Sigmoid colon (tissue), 7 donors: ENCODE results near the gene STRBP. TPM values are rescaled to one million over a fixed set of nuclear protein-coding genes. Genes with fewer than 3 reads are reported as not detected.

ENCODE experiments used
- DNase-seq: peaks from one replicate; pipeline ENCODE4 v3.0.0-alpha.2; 2019
- H3K27ac ChIP-seq, 4 donors: fragments of 200-600 bp; sonication (generic); one replicate each; pipeline ENCODE4 v1.5.1; 2016 to 2019; ENCODE audit warnings: mild to moderate bottlenecking in 1 of 4
- H3K27me3 ChIP-seq, 3 donors: fragments of 200-600 bp; sonication (generic); one replicate each; pipeline ENCODE4 v1.5.1; 2019; ENCODE audit warnings: mild to moderate bottlenecking in 1 of 3
- H3K36me3 ChIP-seq, 4 donors: fragments of 200-600 bp; sonication (generic); one replicate each; pipeline ENCODE4 v1.5.1; 2016 to 2019
- H3K4me1 ChIP-seq, 4 donors: fragments of 200-600 bp; sonication (generic); one replicate each; pipeline ENCODE4 v1.5.1; 2017 to 2019
- H3K4me3 ChIP-seq, 4 donors: fragments of 200-600 bp; sonication (generic); one replicate each; pipeline ENCODE4 v1.5.1; 2017 to 2019; ENCODE audit warnings: mild to moderate bottlenecking in 2 of 4, moderate library complexity in 1 of 4
- H3K9me3 ChIP-seq, 4 donors: fragments of 200-600 bp in 3 of 4; sonication (generic) in 3 of 4; one replicate each; pipeline versions ENCODE4 v1.5.1 to v1.6.1; 2013 to 2019
- CTCF ChIP-seq, 4 experiments: fragments of 450-650 bp in 3 of 4; fragments of 200-600 bp in 1 of 4; IDR thresholded peaks; one replicate each; pipeline ENCODE4 v1.5.1; 2016 to 2019; ENCODE audit warnings: antibody characterized with exemption in 4 of 4, mild to moderate bottlenecking in 3 of 4, moderate library complexity in 2 of 4
- EP300 ChIP-seq, 4 donors: sonication (generic); formaldehyde crosslinking; IDR thresholded peaks; one replicate each; pipeline ENCODE4 v1.6.1; 2017; ENCODE audit warnings: antibody characterized with exemption in 4 of 4
- POLR2A ChIP-seq, 2 donors: fragments of 450-650 bp; IDR thresholded peaks; one replicate each; pipeline ENCODE4 v1.6.1; 2016; ENCODE audit warnings: antibody characterized with exemption in 2 of 2, mild to moderate bottlenecking in 2 of 2, moderate library complexity in 2 of 2
- POLR2AphosphoS5 ChIP-seq, 4 donors: sonication (generic); formaldehyde crosslinking; IDR thresholded peaks; one replicate each; pipeline ENCODE4 v1.6.1; 2017; ENCODE audit warnings: antibody characterized with exemption in 4 of 4
- WGBS, 2 donors: extraction: QIAGEN DNeasy Blood & Tissue Kit; methylation state at CpG; one replicate each; pipeline ENCODE4 v1.1.7; 2013; 5-methylcytosine and 5-hydroxymethylcytosine counted together
- intact Hi-C: fragments of 100-400 bp; cut with DNase I; formaldehyde crosslinking; loops from one replicate; pipeline ENCODE4 v1.15.1; 2023
- polyA plus RNA-seq, 3 donors: library from polyadenylated mRNA; stranded (reverse); fragments of 200-250 nt; gene quantifications; one replicate each; pipeline ENCODE4 v1.2.3, GENCODE V29; 2013
- total RNA-seq, 4 donors: library from RNA; depleted of rRNA; stranded (reverse); fragments of >200 nt; gene quantifications; one replicate each; pipeline ENCODE4 v1.1.0, GENCODE V29; 2016
- donor health status: healthy with polysubstance abuse.
- donor health status: Bipolar disorder and iron deficiency.
- donor health status: healthy.

STRBP gene
- total and polyA plus RNA-seq, 7 donors, result 13.3 to 32.2 (median 18.0) TPM

- Histone ChIP-seq H3K9me3 (no peaks in the 10 kb centered on the region), H3K36me3 (no peaks in the 10 kb centered on the region), H3K4me1 (peaks cover 0 to 5% (median 0%) of the 10 kb centered on the region in 4 donors), H3K4me3 (no peak overlapping the region), H3K27me3 (no peaks in the 10 kb centered on the region), H3K27ac (no peak overlapping the region)
- peak; percentile 45 for DNase-seq
- 66 to 80% methylated on average over 4 of the region's 4 CpGs for WGBS, 2 donors
- intact Hi-C loops, result no loop called here
- TF ChIP-seq POLR2AphosphoS5 (IDR thresholded peaks at IDR 0.05) (no peak), POLR2A (IDR thresholded peaks at IDR 0.05) (no peak), EP300 (IDR thresholded peaks at IDR 0.05) (no peak), CTCF (IDR thresholded peaks at IDR 0.05) (no peak)
Observed at GRCh38 chr9:123312306-123312877, 44.0 kb upstream of the STRBP start.

- H3K36me3 ChIP-seq, result no peaks in the 10 kb centered on the region
- peak; percentile 34 for DNase-seq
Observed at GRCh38 chr9:123311250-123311752, 42.9 kb upstream of the STRBP start.

GRCh38 chr9:123310551-123311249 lies 42.3 kb upstream of the STRBP start:
- intact Hi-C loops, result no loop called here
- no peak overlapping the region for H3K27ac ChIP-seq
- H3K27me3 ChIP-seq, result no peaks in the 10 kb centered on the region
- H3K36me3 ChIP-seq, result no peaks in the 10 kb centered on the region
- WGBS, 2 donors, result 57 to 71% methylated on average over 4 of the region's 4 CpGs
- no peaks in the 10 kb centered on the region for H3K9me3 ChIP-seq
- DNase-seq, result peak; percentile 10
- TF ChIP-seq CTCF (IDR thresholded peaks at IDR 0.05) (no peak), POLR2A (IDR thresholded peaks at IDR 0.05) (no peak), POLR2AphosphoS5 (IDR thresholded peaks at IDR 0.05) (no peak), EP300 (IDR thresholded peaks at IDR 0.05) (no peak)
- H3K4me3 ChIP-seq, result no peak overlapping the region
- H3K4me1 ChIP-seq, result peaks cover 0 to 5% (median 0%) of the 10 kb centered on the region in 4 donors

More at GRCh38 chr9:123311250-123311752, 42.9 kb upstream of the STRBP start:
- Histone ChIP-seq H3K4me3 (no peak overlapping the region), H3K27me3 (no peaks in the 10 kb centered on the region), H3K27ac (no peak overlapping the region), H3K9me3 (no peaks in the 10 kb centered on the region), H3K4me1 (peaks cover 0 to 5% (median 0%) of the 10 kb centered on the region in 4 donors)
- intact Hi-C loops, result no loop called here
- WGBS, 2 donors, result 78 to 83% methylated on average over 9 of the region's 9 CpGs
- TF ChIP-seq CTCF (IDR thresholded peaks at IDR 0.05), result no peak

- intact Hi-C loops, result no loop called here
- TF ChIP-seq POLR2A (IDR thresholded peaks at IDR 0.05), result no peak
- TF ChIP-seq POLR2AphosphoS5 (IDR thresholded peaks at IDR 0.05), result no peak
- TF ChIP-seq EP300 (IDR thresholded peaks at IDR 0.05), result no peak
- TF ChIP-seq CTCF (IDR thresholded peaks at IDR 0.05), result no peak
Observed at GRCh38 chr9:123309611-123310010, 41.2 kb upstream of the STRBP start.

More at GRCh38 chr9:123309611-123310010, 41.2 kb upstream of the STRBP start:
- peak; percentile 13 for DNase-seq
- H3K9me3 ChIP-seq, result no peaks in the 10 kb centered on the region
- H3K36me3 ChIP-seq, result no peaks in the 10 kb centered on the region
- no peak overlapping the region for H3K27ac ChIP-seq
- no peak overlapping the region for H3K4me3 ChIP-seq
- H3K27me3 ChIP-seq, result no peaks in the 10 kb centered on the region
- peaks cover 0 to 5% (median 0%) of the 10 kb centered on the region in 4 donors for H3K4me1 ChIP-seq
- WGBS, 2 donors, result 59 to 86% methylated on average over 1 of the region's 1 CpG
